ENCODE data around the gene DNAJC4. TPM values are rescaled to one million over a fixed set of nuclear protein-coding genes. Genes with fewer than 3 reads are reported as not detected.

The DNAJC4 gene
- total and polyA plus RNA-seq, 9 of the 15 experiments (the other 6 are each of a cell fraction or from before 2014, with no cell fraction given): 4.0 to 32.6 (median 19.9) TPM

- TF ChIP-seq ESRRA (IDR thresholded peaks at IDR 0.05; ENCODE audit: borderline replicate concordance, low read depth) (0 out of 2 replicates have a peak, but pooled peaks have one; percentile 35), CEBPZ (IDR thresholded peaks at IDR 0.05; ENCODE audit: borderline replicate concordance, low read depth, low read length) (no peak), ZNF507 (tag; conservative IDR thresholded peaks at IDR 0.05) (no peak), RBM14 (IDR thresholded peaks at IDR 0.05; ENCODE audit: borderline replicate concordance, insufficient read depth, low read depth, low read length) (no peak), PML (IDR thresholded peaks at IDR 0.05; ENCODE audit: low read length) (peak; percentile 47; the same call in 1 of the 2 replicates), HDAC2 (IDR thresholded peaks at IDR 0.05) (no peak), XRCC5 (IDR thresholded peaks at IDR 0.05; ENCODE audit: low read depth, low read length) (no peak), ZBTB12 (CRISPR knock-in tag; IDR thresholded peaks at IDR 0.05) (no peak), MTA2 (IDR thresholded peaks at IDR 0.05; ENCODE audit: low read depth) (no peak), POLR3A (IDR thresholded peaks at IDR 0.05; ENCODE audit: borderline replicate concordance, extremely low read depth, insufficient read depth, insufficient read length) (no peak), GMEB1 (CRISPR knock-in tag; IDR thresholded peaks at IDR 0.05) (no peak), E4F1 (CRISPR knock-in tag; IDR thresholded peaks at IDR 0.05; ENCODE audit: borderline replicate concordance) (no peak), ZNF3 (CRISPR knock-in tag; IDR thresholded peaks at IDR 0.05) (no peak), ZC3H11A (IDR thresholded peaks at IDR 0.05; ENCODE audit: low read depth, low read length) (no peak), ILK (tag; IDR thresholded peaks at IDR 0.05; ENCODE audit: borderline replicate concordance, low read depth) (no peak), KDM1A (IDR thresholded peaks at IDR 0.05) (no peak), THRB (CRISPR knock-in tag; conservative IDR thresholded peaks at IDR 0.05) (no peak)
Observed at GRCh38 chr11:64230171-64230984, at the start of gene DNAJC4 (continued).
